Measurements from ENCODE around the gene ASH1L. TPM values are rescaled to one million over a fixed set of nuclear protein-coding genes. Genes with fewer than 3 reads are reported as not detected.

ASH1L gene
- total and polyA plus RNA-seq, 2 donors (not counting 3 experiments of a cell fraction or from before 2014, with no cell fraction given): 11.6 to 29.2 TPM

GRCh38 chr1:155300024-155300423 is 262.6 kb downstream of the ASH1L start:
- CTCF ChIA-PET: interaction anchor here (1.3 to 1.6 kb wide), 2 partner anchors 21 to 23 kb away, joined by 3 to 5 read pairs; no protein-coding TSS in a partner anchor
- Histone ChIP-seq H3K79me2 (ENCODE audit: control insufficient read depth, insufficient read depth, low read length) (no peaks in the 10 kb centered on the region), H3K36me3 (ENCODE audit: control insufficient read depth in 2 of 2, extremely low read depth in 1 of 2, insufficient read depth in 2 of 2, low read length in 2 of 2) (no peaks in the 10 kb centered on the region)

GRCh38 chr1:155297384-155297783 is 265.2 kb downstream of the ASH1L start:
- no peaks in the 10 kb centered on the region for H3K9me1 ChIP-seq (replicated peaks; ENCODE audit: control insufficient read depth, extremely low read depth, insufficient read depth, low read length)
- POLR2A ChIA-PET: no interaction called here
- no peaks in the 10 kb centered on the region for H3K4me1 ChIP-seq (ENCODE audit: control insufficient read depth, extremely low read depth, insufficient read depth, low read length)
- no peak overlapping the region for H3K4me3 ChIP-seq (replicated peaks in 1 of 3; ENCODE audit: insufficient read depth in 1 of 3, low read depth in 1 of 3, low read length in 3 of 3)
- intact Hi-C loops (cut with micrococcal nuclease) (no loop called here), dilution Hi-C loops (cut with MboI; ENCODE audit: extremely low pct_ligation_motif_present, low sequenced_read_pairs) (no loop called here)
- no TSS peak for BruUV-seq (replicated peaks)
- H3K9me3 ChIP-seq (replicated peaks; ENCODE audit: control insufficient read depth, insufficient read depth, low read length): no peaks in the 10 kb centered on the region
- no peak overlapping the region for H2AFZ ChIP-seq (ENCODE audit: low read depth, low read length)
- FAIRE-seq: no peak
- H4K20me1 ChIP-seq (replicated peaks; ENCODE audit: control insufficient read depth, extremely low read depth, insufficient read depth, low read length): no peaks in the 10 kb centered on the region
- no peak overlapping the region for H3K9ac ChIP-seq (replicated peaks; ENCODE audit: extremely low read depth, insufficient read depth, low read length)
- H3K79me2 ChIP-seq (ENCODE audit: control insufficient read depth, insufficient read depth, low read length): no peaks in the 10 kb centered on the region
- CTCF ChIA-PET: no interaction called here
- no peak for DNase-seq (ENCODE audit: low read depth, low spot score)
- no peak for TF ChIP-seq MAX (IDR thresholded peaks at IDR 0.05; ENCODE audit: insufficient read depth, insufficient read length)
- TF ChIP-seq EZH2 (IDR thresholded peaks at IDR 0.05; ENCODE audit: borderline replicate concordance, low read depth, low read length, severe bottlenecking): no peak
- TF ChIP-seq GATA2 (IDR thresholded peaks at IDR 0.05; ENCODE audit: insufficient read depth, insufficient read length, low read depth, low read length): no peak
- no peak for TF ChIP-seq FOS (IDR thresholded peaks at IDR 0.05; ENCODE audit: borderline replicate concordance, insufficient read depth, low read length)
- TF ChIP-seq POLR2AphosphoS5 (IDR thresholded peaks at IDR 0.05; ENCODE audit: insufficient read depth, low read depth, low read length): no peak
- no peak for TF ChIP-seq JUN (IDR thresholded peaks at IDR 0.05; ENCODE audit: borderline replicate concordance, insufficient read depth, insufficient read length, low read depth)
- TF ChIP-seq, protein P1, sequence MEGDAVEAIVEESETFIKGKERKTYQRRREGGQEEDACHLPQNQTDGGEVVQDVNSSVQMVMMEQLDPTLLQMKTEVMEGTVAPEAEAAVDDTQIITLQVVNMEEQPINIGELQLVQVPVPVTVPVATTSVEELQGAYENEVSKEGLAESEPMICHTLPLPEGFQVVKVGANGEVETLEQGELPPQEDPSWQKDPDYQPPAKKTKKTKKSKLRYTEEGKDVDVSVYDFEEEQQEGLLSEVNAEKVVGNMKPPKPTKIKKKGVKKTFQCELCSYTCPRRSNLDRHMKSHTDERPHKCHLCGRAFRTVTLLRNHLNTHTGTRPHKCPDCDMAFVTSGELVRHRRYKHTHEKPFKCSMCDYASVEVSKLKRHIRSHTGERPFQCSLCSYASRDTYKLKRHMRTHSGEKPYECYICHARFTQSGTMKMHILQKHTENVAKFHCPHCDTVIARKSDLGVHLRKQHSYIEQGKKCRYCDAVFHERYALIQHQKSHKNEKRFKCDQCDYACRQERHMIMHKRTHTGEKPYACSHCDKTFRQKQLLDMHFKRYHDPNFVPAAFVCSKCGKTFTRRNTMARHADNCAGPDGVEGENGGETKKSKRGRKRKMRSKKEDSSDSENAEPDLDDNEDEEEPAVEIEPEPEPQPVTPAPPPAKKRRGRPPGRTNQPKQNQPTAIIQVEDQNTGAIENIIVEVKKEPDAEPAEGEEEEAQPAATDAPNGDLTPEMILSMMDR (IDR thresholded peaks at IDR 0.05; ENCODE audit: extremely low read depth in 1 of 2, insufficient read depth in 1 of 2, low read depth in 1 of 2, low read length in 2 of 2): no peak
- TF ChIP-seq MYC (IDR thresholded peaks at IDR 0.05; ENCODE audit: low read depth, low read length): no peak
- H3K4me2 ChIP-seq (ENCODE audit: insufficient read depth, low read length): no peak overlapping the region
- H3K36me3 ChIP-seq (ENCODE audit: control insufficient read depth in 2 of 2, extremely low read depth in 1 of 2, insufficient read depth in 2 of 2, low read length in 2 of 2): no peaks in the 10 kb centered on the region
- no peak overlapping the region for H3K27ac ChIP-seq (ENCODE audit: insufficient read depth, low read depth, low read length)
- H3K27me3 ChIP-seq (ENCODE audit: control insufficient read depth in 2 of 2, insufficient read depth in 2 of 2, low read length in 2 of 2): peaks cover 36 to 40% of the 10 kb centered on the region in 2 experiments

More at GRCh38 chr1:155300024-155300423, 262.6 kb downstream of the ASH1L start:
- FAIRE-seq: no peak
- no peak overlapping the region for H3K9ac ChIP-seq (replicated peaks; ENCODE audit: extremely low read depth, insufficient read depth, low read length)
- no peak overlapping the region for H2AFZ ChIP-seq (ENCODE audit: low read depth, low read length)
- H3K27ac ChIP-seq (ENCODE audit: insufficient read depth, low read depth, low read length): no peak overlapping the region
- intact Hi-C loops (cut with micrococcal nuclease) (no loop called here), dilution Hi-C loops (cut with MboI; ENCODE audit: extremely low pct_ligation_motif_present, low sequenced_read_pairs) (no loop called here)
- H3K4me3 ChIP-seq (replicated peaks in 1 of 3; ENCODE audit: insufficient read depth in 1 of 3, low read depth in 1 of 3, low read length in 3 of 3): no peak overlapping the region
- peaks cover 18 to 19% of the 10 kb centered on the region in 2 experiments for H3K27me3 ChIP-seq (ENCODE audit: control insufficient read depth in 2 of 2, insufficient read depth in 2 of 2, low read length in 2 of 2)
- H3K4me1 ChIP-seq (ENCODE audit: control insufficient read depth, extremely low read depth, insufficient read depth, low read length): no peaks in the 10 kb centered on the region
- H3K4me2 ChIP-seq (ENCODE audit: insufficient read depth, low read length): no peak overlapping the region
- DNase-seq (ENCODE audit: low read depth, low spot score): no peak
- no peaks in the 10 kb centered on the region for H4K20me1 ChIP-seq (replicated peaks; ENCODE audit: control insufficient read depth, extremely low read depth, insufficient read depth, low read length)
- BruUV-seq (replicated peaks): no TSS peak
- POLR2A ChIA-PET: no interaction called here
- no peaks in the 10 kb centered on the region for H3K9me1 ChIP-seq (replicated peaks; ENCODE audit: control insufficient read depth, extremely low read depth, insufficient read depth, low read length)
- H3K9me3 ChIP-seq (replicated peaks; ENCODE audit: control insufficient read depth, insufficient read depth, low read length): no peaks in the 10 kb centered on the region
- TF ChIP-seq MAX (IDR thresholded peaks at IDR 0.05; ENCODE audit: insufficient read depth, insufficient read length): no peak
- no peak for TF ChIP-seq POLR2A (IDR thresholded peaks at IDR 0.05; ENCODE audit: low read depth, low read length)
- TF ChIP-seq MYC (IDR thresholded peaks at IDR 0.05; ENCODE audit: low read depth, low read length): no peak

All from endothelial cell of umbilical vein (primary cell).